Astrocyte of the cerebellum (primary cell): ENCODE data around the gene GNAQ.

Source experiments
- DNase-seq: peaks from one replicate; pipeline ENCODE4 v3.0.0-alpha.2; 2011; ENCODE audit warnings: low read depth
- H3K4me3 ChIP-seq: 2 replicates; pipeline ENCODE4 v1.5.1; 2011; ENCODE audit warnings: mild to moderate bottlenecking, low read depth, low read length, moderate library complexity
- in situ Hi-C: cut with HindIII; loops from 2 replicates; pipeline ENCODE4 v1.10.0; 2017; ENCODE audit warnings: low sequenced_read_pairs
- TF ChIP-seq, protein P1 (sequence below): IDR thresholded peaks from 2 replicates; pipeline ENCODE4 v1.5.1; 2012; ENCODE audit warnings: low read length, low read depth, moderate library complexity, mild to moderate bottlenecking; ENCODE audit errors: missing control alignments

GNAQ gene

DNA sequence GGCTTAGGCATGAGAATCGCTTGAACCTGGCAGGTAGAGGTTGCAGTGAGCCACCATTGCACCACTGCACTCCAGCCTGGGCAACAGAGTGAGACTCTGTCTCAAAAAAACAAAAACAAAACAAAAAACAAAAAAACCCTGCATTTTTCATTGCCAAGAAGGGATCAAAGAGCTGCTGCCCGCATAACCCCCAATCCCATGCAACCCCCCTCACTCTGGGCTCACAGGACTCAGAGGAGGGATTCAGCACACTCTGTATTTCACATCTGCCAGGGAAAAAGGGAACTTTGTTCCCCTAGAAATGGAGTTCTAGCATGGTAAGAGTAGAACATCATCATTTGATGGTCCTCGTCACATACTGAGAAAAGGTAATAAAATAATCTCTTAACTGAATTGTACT lies 229.5 kb downstream of the GNAQ start:
- DNase-seq: no peak

DNA sequence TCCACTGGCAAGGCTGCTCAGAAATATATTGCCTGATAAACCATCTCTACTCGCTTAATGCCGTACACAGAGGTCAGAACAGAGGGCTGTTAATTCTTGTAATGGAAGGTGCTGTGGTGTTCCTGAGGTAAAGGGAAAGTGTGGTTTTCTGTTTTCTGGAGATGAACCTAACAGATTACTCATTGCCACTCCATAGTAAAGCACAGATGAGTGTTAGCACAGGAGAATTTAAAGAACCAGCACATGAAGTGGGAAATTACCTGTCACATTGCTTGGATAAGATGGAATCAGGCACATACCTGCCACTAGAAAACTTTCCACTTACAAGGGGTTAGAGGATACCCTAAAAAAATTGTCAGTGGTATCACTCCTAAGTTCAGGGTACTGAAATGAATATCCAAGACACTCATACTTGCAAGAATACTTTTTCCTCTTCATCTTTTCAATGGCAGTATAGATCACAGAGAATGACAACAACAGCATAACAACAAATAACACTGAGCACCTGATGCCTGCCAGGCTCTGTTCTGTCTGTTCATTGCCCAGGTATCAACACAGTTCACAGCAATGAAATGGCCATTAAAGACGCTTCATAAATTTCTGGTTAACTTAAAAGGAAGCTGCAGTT lies 230.6 kb downstream of the GNAQ start:
- no peak for DNase-seq
- in situ Hi-C loops: no loop called here
- H3K4me3 ChIP-seq: no peak overlapping the region
- TF ChIP-seq, protein P1, sequence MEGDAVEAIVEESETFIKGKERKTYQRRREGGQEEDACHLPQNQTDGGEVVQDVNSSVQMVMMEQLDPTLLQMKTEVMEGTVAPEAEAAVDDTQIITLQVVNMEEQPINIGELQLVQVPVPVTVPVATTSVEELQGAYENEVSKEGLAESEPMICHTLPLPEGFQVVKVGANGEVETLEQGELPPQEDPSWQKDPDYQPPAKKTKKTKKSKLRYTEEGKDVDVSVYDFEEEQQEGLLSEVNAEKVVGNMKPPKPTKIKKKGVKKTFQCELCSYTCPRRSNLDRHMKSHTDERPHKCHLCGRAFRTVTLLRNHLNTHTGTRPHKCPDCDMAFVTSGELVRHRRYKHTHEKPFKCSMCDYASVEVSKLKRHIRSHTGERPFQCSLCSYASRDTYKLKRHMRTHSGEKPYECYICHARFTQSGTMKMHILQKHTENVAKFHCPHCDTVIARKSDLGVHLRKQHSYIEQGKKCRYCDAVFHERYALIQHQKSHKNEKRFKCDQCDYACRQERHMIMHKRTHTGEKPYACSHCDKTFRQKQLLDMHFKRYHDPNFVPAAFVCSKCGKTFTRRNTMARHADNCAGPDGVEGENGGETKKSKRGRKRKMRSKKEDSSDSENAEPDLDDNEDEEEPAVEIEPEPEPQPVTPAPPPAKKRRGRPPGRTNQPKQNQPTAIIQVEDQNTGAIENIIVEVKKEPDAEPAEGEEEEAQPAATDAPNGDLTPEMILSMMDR: no peak

More for the DNA sequence above, 229.5 kb downstream of the GNAQ start:
- in situ Hi-C loops: no loop called here
- TF ChIP-seq, protein P1: no peak
- no peak overlapping the region for H3K4me3 ChIP-seq

GRCh38 chr9:77798140-77798539 lies 233.5 kb downstream of the GNAQ start:
- H3K4me3 ChIP-seq: no peak overlapping the region
- in situ Hi-C loops: no loop called here
- TF ChIP-seq, protein P1: no peak
- no peak for DNase-seq

GRCh38 chr9:77794985-77795384 lies 236.6 kb downstream of the GNAQ start:
- TF ChIP-seq, protein P1: no peak
- H3K4me3 ChIP-seq: no peak overlapping the region
- DNase-seq: no peak
- in situ Hi-C loops: no loop called here

DNA sequence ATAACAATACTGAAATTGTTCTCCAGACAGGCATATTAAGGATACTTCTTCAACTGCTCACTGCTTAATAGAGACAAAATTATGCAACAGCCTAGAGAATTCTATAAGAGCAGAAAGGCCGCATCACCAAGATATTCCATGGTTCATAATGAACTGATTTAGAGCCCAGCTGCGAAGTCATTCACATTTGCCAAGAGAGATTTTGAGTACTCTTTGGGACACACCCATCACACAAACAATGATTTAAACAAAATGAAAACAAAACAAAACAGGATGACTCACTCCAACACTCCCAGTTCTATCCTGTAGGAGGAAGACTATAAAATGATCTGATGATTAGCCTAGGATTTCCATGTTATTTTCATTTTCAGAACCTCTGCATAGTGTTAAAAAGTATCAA lies 237.8 kb downstream of the GNAQ start:
- H3K4me3 ChIP-seq: no peak overlapping the region
- in situ Hi-C loops: no loop called here
- DNase-seq: no peak
- TF ChIP-seq, protein P1: no peak

DNA sequence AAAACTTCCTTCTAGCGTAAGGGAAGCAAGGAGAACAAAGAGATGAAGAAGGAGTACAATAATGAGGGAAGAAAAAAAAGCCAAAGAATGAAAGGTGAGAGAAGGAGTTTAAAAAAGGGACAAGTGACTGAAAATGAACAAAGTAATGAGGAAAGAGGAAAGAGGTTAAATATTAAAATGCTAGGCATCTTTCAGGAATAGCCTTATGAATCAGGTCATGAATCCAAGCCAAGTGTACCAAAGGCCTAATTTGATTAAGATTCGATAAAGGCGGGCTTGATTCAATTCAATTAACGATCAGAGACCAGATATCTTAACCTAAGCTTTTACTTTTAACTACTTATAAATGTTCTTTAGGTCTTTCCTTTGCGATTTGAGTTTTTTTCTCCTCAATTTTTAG lies 241.7 kb downstream of the GNAQ start:
- in situ Hi-C loops: no loop called here
- H3K4me3 ChIP-seq: no peak overlapping the region
- TF ChIP-seq, protein P1: no peak
- DNase-seq: no peak

DNA sequence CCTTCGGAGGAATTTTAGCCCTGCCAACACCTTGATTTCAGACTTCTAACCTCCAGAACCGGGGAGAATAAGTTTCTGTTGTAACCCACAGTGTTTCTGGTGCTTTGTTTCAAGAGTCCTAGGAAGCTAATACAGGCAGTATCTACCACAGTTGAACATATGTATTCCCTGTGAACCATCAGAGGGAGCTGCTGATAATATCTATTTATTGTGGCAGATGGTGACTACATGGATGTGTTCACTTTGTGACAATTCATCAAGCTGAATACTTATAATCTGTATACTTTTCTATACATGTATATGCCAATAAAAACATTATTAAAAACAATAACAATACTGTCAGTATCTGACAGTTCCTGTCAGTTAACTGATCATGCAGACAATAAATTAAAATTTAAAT lies 246.3 kb downstream of the GNAQ start:
- DNase-seq: no peak
- in situ Hi-C loops: no loop called here
- no peak overlapping the region for H3K4me3 ChIP-seq
- TF ChIP-seq, protein P1: no peak
